ENCODE data around the gene TNS4. TPM values are rescaled to one million over a fixed set of nuclear protein-coding genes. Genes with fewer than 3 reads are reported as not detected.

Gene TNS4
- total and polyA plus RNA-seq, 2 experiments from 2014 or later, result 0.20 TPM; not detected in 1

GRCh38 chr17:40542558-40543411 lies 41.4 kb upstream of the TNS4 start:
- peaks cover 32% of the 10 kb centered on the region for H3K4me1 ChIP-seq (ENCODE audit: insufficient read depth)
- TF ChIP-seq EZH2 (IDR thresholded peaks at IDR 0.05; ENCODE audit: insufficient read depth, poor library complexity, severe bottlenecking) (no peak), EZH2phosphoT487 (IDR thresholded peaks at IDR 0.05; ENCODE audit: insufficient read depth, low read depth) (no peak)
- in situ Hi-C loops (cut with MboI), result no loop called here
- peak overlapping the region; percentile 47 for H2AFZ ChIP-seq
- peak overlapping the region; percentile 97 for H3K27ac ChIP-seq
- H3K79me2 ChIP-seq (ENCODE audit: insufficient read depth), result no peaks in the 10 kb centered on the region
- H3K4me3 ChIP-seq, result no peak overlapping the region
- DNase-seq, result peak; percentile 96
- WGBS, 2 experiments (ENCODE audit: low coverage in 1 of 2, low lambda C conversion rate in 2 of 2, missing lambda C conversion rate in 2 of 2), result 20 to 25% methylated on average over 12 to 14 of the region's 14 CpGs
- no peaks in the 10 kb centered on the region for H3K36me3 ChIP-seq (ENCODE audit: low read depth)
- no peaks in the 10 kb centered on the region for H3K9me3 ChIP-seq (ENCODE audit: low read depth)
- H3K9ac ChIP-seq, result peak overlapping the region; percentile 81
- no peaks in the 10 kb centered on the region for H3K9me2 ChIP-seq (ENCODE audit: insufficient read depth)
- no peaks in the 10 kb centered on the region for H3K27me3 ChIP-seq (replicated peaks; ENCODE audit: insufficient read depth)
- H3F3A ChIP-seq (ENCODE audit: insufficient read depth), result peaks cover 17% of the 10 kb centered on the region
- H4K20me1 ChIP-seq (ENCODE audit: insufficient read depth), result no peaks in the 10 kb centered on the region
- peak overlapping the region; percentile 30 for H3K4me2 ChIP-seq (ENCODE audit: unreplicated experiment)

GRCh38 chr17:40541873-40542557 lies 40.6 kb upstream of the TNS4 start:
- TF ChIP-seq EZH2phosphoT487 (IDR thresholded peaks at IDR 0.05; ENCODE audit: insufficient read depth, low read depth) (no peak), EZH2 (IDR thresholded peaks at IDR 0.05; ENCODE audit: insufficient read depth, poor library complexity, severe bottlenecking) (no peak)
- H3K79me2 ChIP-seq (ENCODE audit: insufficient read depth), result no peaks in the 10 kb centered on the region
- H3K9ac ChIP-seq, result peak overlapping the region; percentile 81
- H3K9me3 ChIP-seq (ENCODE audit: low read depth), result no peaks in the 10 kb centered on the region
- H2AFZ ChIP-seq, result peak overlapping the region; percentile 47
- peak overlapping the region; percentile 30 for H3K4me2 ChIP-seq (ENCODE audit: unreplicated experiment)
- peaks cover 17% of the 10 kb centered on the region for H3F3A ChIP-seq (ENCODE audit: insufficient read depth)
- WGBS, 2 experiments (ENCODE audit: low coverage in 1 of 2, low lambda C conversion rate in 2 of 2, missing lambda C conversion rate in 2 of 2), result 46 to 51% methylated on average over 16 to 18 of the region's 18 CpGs
- peak overlapping the region; percentile 97 for H3K27ac ChIP-seq
- H3K27me3 ChIP-seq (replicated peaks; ENCODE audit: insufficient read depth), result no peaks in the 10 kb centered on the region
- in situ Hi-C loops (cut with MboI), result no loop called here
- no peaks in the 10 kb centered on the region for H3K36me3 ChIP-seq (ENCODE audit: low read depth)
- peaks cover 34% of the 10 kb centered on the region for H3K4me1 ChIP-seq (ENCODE audit: insufficient read depth)
- no peaks in the 10 kb centered on the region for H4K20me1 ChIP-seq (ENCODE audit: insufficient read depth)
- H3K4me3 ChIP-seq, result no peak overlapping the region
- no peaks in the 10 kb centered on the region for H3K9me2 ChIP-seq (ENCODE audit: insufficient read depth)
- DNase-seq, result peak; percentile 69

GRCh38 chr17:40541060-40541872 lies 39.8 kb upstream of the TNS4 start:
- Histone ChIP-seq H3K9ac (peak overlapping the region; percentile 81), H3K4me3 (no peak overlapping the region), H2AFZ (no peak overlapping the region), H3K27ac (peak overlapping the region; percentile 97), H4K20me1 (ENCODE audit: insufficient read depth) (no peaks in the 10 kb centered on the region), H3K79me2 (ENCODE audit: insufficient read depth) (no peaks in the 10 kb centered on the region), H3K9me3 (ENCODE audit: low read depth) (no peaks in the 10 kb centered on the region), H3K36me3 (ENCODE audit: low read depth) (no peaks in the 10 kb centered on the region), H3F3A (ENCODE audit: insufficient read depth) (peaks cover 17% of the 10 kb centered on the region), H3K4me2 (ENCODE audit: unreplicated experiment) (no peak overlapping the region), H3K9me2 (ENCODE audit: insufficient read depth) (no peaks in the 10 kb centered on the region), H3K27me3 (replicated peaks; ENCODE audit: insufficient read depth) (no peaks in the 10 kb centered on the region), H3K4me1 (ENCODE audit: insufficient read depth) (peaks cover 41% of the 10 kb centered on the region)
- WGBS, 2 experiments (ENCODE audit: low coverage in 1 of 2, low lambda C conversion rate in 2 of 2, missing lambda C conversion rate in 2 of 2), result 89 to 91% methylated on average over 18 to 20 of the region's 20 CpGs
- in situ Hi-C loops (cut with MboI), result no loop called here
- DNase-seq, result no peak
- no peak for TF ChIP-seq EZH2phosphoT487 (IDR thresholded peaks at IDR 0.05; ENCODE audit: insufficient read depth, low read depth)
- TF ChIP-seq EZH2 (IDR thresholded peaks at IDR 0.05; ENCODE audit: insufficient read depth, poor library complexity, severe bottlenecking), result no peak

GRCh38 chr17:40540448-40540847 lies 39.0 kb upstream of the TNS4 start:
- in situ Hi-C loops (cut with MboI), result no loop called here
- H3K27me3 ChIP-seq (replicated peaks; ENCODE audit: insufficient read depth), result no peaks in the 10 kb centered on the region
- no peak overlapping the region for H3K27ac ChIP-seq
- H3K9me2 ChIP-seq (ENCODE audit: insufficient read depth), result no peaks in the 10 kb centered on the region
- no peak overlapping the region for H3K4me2 ChIP-seq (ENCODE audit: unreplicated experiment)
- no peaks in the 10 kb centered on the region for H3K36me3 ChIP-seq (ENCODE audit: low read depth)
- WGBS, 2 experiments (ENCODE audit: low coverage in 1 of 2, low lambda C conversion rate in 2 of 2, missing lambda C conversion rate in 2 of 2), result 84 to 85% methylated on average over 8 of the region's 8 CpGs
- no peak overlapping the region for H2AFZ ChIP-seq
- no peaks in the 10 kb centered on the region for H3K79me2 ChIP-seq (ENCODE audit: insufficient read depth)
- no peaks in the 10 kb centered on the region for H3K9me3 ChIP-seq (ENCODE audit: low read depth)
- H3F3A ChIP-seq (ENCODE audit: insufficient read depth), result peaks cover 24% of the 10 kb centered on the region
- no peak overlapping the region for H3K4me3 ChIP-seq
- H4K20me1 ChIP-seq (ENCODE audit: insufficient read depth), result no peaks in the 10 kb centered on the region
- H3K9ac ChIP-seq, result no peak overlapping the region
- peaks cover 48% of the 10 kb centered on the region for H3K4me1 ChIP-seq (ENCODE audit: insufficient read depth)
- TF ChIP-seq EZH2phosphoT487 (IDR thresholded peaks at IDR 0.05; ENCODE audit: insufficient read depth, low read depth) (no peak), EZH2 (IDR thresholded peaks at IDR 0.05; ENCODE audit: insufficient read depth, poor library complexity, severe bottlenecking) (no peak)
- no peak for DNase-seq

Data from GM23248 (cell line).